ENCODE results near the gene MAPK6.

GRCh38 chr15:52085299-52085698 is 66.3 kb downstream of the MAPK6 start:
- TF ChIP-seq EZH2 (IDR thresholded peaks at IDR 0.05; ENCODE audit: low read depth) = no peak
- TF ChIP-seq, protein P1, sequence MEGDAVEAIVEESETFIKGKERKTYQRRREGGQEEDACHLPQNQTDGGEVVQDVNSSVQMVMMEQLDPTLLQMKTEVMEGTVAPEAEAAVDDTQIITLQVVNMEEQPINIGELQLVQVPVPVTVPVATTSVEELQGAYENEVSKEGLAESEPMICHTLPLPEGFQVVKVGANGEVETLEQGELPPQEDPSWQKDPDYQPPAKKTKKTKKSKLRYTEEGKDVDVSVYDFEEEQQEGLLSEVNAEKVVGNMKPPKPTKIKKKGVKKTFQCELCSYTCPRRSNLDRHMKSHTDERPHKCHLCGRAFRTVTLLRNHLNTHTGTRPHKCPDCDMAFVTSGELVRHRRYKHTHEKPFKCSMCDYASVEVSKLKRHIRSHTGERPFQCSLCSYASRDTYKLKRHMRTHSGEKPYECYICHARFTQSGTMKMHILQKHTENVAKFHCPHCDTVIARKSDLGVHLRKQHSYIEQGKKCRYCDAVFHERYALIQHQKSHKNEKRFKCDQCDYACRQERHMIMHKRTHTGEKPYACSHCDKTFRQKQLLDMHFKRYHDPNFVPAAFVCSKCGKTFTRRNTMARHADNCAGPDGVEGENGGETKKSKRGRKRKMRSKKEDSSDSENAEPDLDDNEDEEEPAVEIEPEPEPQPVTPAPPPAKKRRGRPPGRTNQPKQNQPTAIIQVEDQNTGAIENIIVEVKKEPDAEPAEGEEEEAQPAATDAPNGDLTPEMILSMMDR (conservative IDR thresholded peaks at IDR 0.05) = no peak

All from PC-9 (cell line).